ENCODE data around the gene TMEM107. TPM values are rescaled to one million over a fixed set of nuclear protein-coding genes. Genes with fewer than 3 reads are reported as not detected.

TMEM107 gene
- total and polyA plus RNA-seq, 10 of the 15 experiments (the other 5 are each of a cell fraction or from before 2014, with no cell fraction given) = 7.9 to 38.7 (median 22.9) TPM

DNA sequence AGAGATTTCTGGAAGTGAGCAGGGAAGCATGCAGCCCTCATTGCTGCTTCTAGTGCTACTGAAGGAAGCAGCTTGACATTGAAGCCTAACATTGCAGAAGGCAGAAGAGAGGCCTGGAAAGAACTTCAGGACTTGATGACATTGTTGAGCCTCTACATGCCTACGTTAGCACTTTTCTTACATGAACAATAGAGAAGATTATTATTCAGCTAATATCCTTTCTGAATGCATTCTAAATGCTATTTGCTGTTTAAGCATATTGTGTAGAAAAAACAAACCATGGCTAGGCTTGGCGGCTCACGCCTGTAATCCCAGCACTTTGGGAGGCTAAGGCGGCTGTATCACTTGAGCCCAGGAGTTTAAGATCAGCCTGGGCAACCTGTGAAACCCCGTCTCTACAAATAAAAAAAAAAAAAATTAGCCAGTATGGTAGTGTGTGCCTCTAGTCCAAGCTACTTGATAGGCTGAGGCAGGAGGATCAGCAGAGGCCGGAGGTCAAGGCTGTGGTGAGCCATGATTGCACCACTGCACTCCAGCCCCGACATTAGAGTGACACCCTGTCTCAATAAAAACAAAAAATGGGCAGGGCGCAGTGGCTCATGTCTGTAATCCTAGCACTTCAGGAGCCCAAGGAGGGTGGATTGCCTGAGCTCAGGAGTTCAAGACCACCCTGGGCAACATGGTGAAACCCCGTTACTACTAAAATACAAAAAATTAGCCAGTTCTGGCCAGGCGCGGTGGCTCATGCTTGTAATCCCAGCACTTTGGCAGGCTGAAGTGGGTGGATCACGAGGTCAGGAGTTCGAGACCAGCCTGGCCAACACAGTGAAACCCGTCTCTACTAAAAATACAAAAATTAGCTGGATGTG is 36.4 kb upstream of the TMEM107 start (continued):
- TF ChIP-seq WRNIP1 (IDR thresholded peaks at IDR 0.05; ENCODE audit: borderline replicate concordance, low read depth, low read length) (no peak), STAT1 (conservative IDR thresholded peaks at IDR 0.05) (no peak), MTA2 (IDR thresholded peaks at IDR 0.05; ENCODE audit: low read depth) (no peak), NBN (IDR thresholded peaks at IDR 0.05) (no peak)

DNA sequence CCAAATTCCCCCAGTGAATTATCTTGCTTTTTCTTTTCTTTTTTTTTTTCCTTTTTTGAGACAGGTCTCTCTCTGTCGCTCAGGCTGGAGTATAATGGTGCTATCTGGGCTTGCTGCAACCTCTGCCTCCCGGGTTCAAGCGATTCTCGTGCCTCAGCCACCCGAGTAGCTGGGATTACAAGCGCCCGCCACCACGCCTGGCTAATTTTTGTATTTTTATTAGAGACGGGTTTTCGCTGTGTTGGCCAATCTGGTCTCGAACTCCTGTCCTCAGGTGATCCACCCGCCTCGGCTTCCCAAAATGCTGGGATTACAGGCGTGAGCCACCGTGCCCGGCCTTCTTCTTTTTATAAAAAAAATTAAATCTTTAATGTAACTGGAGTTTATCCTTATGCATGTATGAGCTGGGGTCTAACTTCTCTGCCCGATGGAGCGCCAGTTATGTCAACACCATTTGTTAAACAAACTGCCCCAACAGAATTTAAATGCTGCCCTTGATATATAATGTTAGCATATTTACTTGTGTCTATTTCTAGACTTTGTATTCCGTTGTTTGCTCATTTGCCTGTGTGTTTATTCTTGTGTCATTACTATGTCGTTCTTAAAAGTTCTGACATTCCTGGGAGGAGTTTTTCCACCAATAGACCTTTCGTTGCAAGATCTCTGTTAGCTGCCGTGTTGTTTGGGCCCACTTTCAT is 34.7 kb upstream of the TMEM107 start:
- RAD21 ChIA-PET (ENCODE audit: unreplicated experiment) = interaction anchor here (0.7 to 4.0 kb wide), 12 partner anchors 10 to 153 kb away, joined by 3 to 40 read pairs (median 5); partner anchors contain the start of genes BORCS6, CTC1 and PFAS
- SMC1A ChIA-PET (ENCODE audit: uncharacterized antibody, unreplicated experiment) = interaction anchor here (0.9 to 4.7 kb wide), 11 partner anchors 10 to 89 kb away, joined by 3 to 56 read pairs (median 7); partner anchors contain the start of gene SLC25A35
- in situ Hi-C loops (cut with MboI) (no loop called here), intact Hi-C loops (cut with micrococcal nuclease; ENCODE audit: unreplicated experiment) (no loop called here)
- Histone ChIP-seq H3K9ac (ENCODE audit: control insufficient read depth, insufficient read depth, low read length) (peak overlapping the region; percentile 92), H3K9me3 (replicated peaks; ENCODE audit: control insufficient read depth, insufficient read depth, low read length) (no peaks in the 10 kb centered on the region), H3K4me2 (ENCODE audit: control insufficient read depth, insufficient read depth) (peak overlapping the region; percentile 43), H3K4me1 (ENCODE audit: control insufficient read depth, insufficient read depth, low read length) (no peaks in the 10 kb centered on the region), H4K20me1 (ENCODE audit: control insufficient read depth, insufficient read depth) (no peaks in the 10 kb centered on the region), H3K36me3 (ENCODE audit: control insufficient read depth in 2 of 2, insufficient read depth in 2 of 2, low read length in 1 of 2) (peaks cover 5 to 15% of the 10 kb centered on the region in 2 experiments; a peak in 3 of 4 replicates), H3K79me2 (ENCODE audit: control insufficient read depth, insufficient read depth, low read length) (peaks cover 33% of the 10 kb centered on the region), H3K27me3 (replicated peaks in 1 of 2; ENCODE audit: control insufficient read depth in 2 of 2, insufficient read depth in 2 of 2, low read length in 1 of 2) (no peaks in the 10 kb centered on the region), H2AFZ (ENCODE audit: control insufficient read depth, low read depth, low read length) (peak overlapping the region; percentile 38), H3K4me3 (peak overlapping the region; percentile 95; the same call in 1 of the 2 replicates), H3K27ac (ENCODE audit: control insufficient read depth, insufficient read depth) (peak overlapping the region; percentile 83)
- DNase-seq (ENCODE audit: low read depth, low spot score) = no peak
- POLR2A ChIA-PET = interaction anchor here (0.7 to 8.1 kb wide), 16 partner anchors 10 to 686 kb away, joined by 3 to 89 read pairs (median 4); partner anchors contain the start of genes BORCS6, CTC1, PFAS and SLC25A35
- no peak for FAIRE-seq
- WGBS (ENCODE audit: insufficient coverage, insufficient replicate concordance, low lambda C conversion rate, missing lambda C conversion rate) = 3% methylated on average over 22 of the region's 22 CpGs
- ATAC-seq = peak; percentile 45
- TSS peak; percentile 95 for BruUV-seq (replicated peaks)
- CTCF ChIA-PET = interaction anchor here (0.6 to 3.8 kb wide), 10 partner anchors 9 to 151 kb away, joined by 3 to 21 read pairs (median 4); no protein-coding TSS in a partner anchor
- TF ChIP-seq STAT3 (IDR thresholded peaks at IDR 0.05; ENCODE audit: low read depth, low read length) (no peak), MXI1 (IDR thresholded peaks at IDR 0.05; ENCODE audit: low read depth, low read length) (no peak), ETV6 (conservative IDR thresholded peaks at IDR 0.05 in 1 of 2, IDR thresholded peaks at IDR 0.05 in 1 of 2; ENCODE audit: borderline replicate concordance in 1 of 2, low read depth in 1 of 2) (no peak), ATF7 (IDR thresholded peaks at IDR 0.05; ENCODE audit: low read depth) (no peak; the same call in 1 of the 2 replicates), ESRRA (IDR thresholded peaks at IDR 0.05; ENCODE audit: low read length) (no peak), SMAD5 (IDR thresholded peaks at IDR 0.05; ENCODE audit: low read depth) (no peak), CHD4 (IDR thresholded peaks at IDR 0.05) (no peak), DPF2 (IDR thresholded peaks at IDR 0.05) (no peak), YY1 (IDR thresholded peaks at IDR 0.05; ENCODE audit: low read depth, low read length) (no peak), POLR2AphosphoS2 (IDR thresholded peaks at IDR 0.05; ENCODE audit: low read depth, low read length) (no peak), STAT1 (conservative IDR thresholded peaks at IDR 0.05) (no peak), PAX5 (IDR thresholded peaks at IDR 0.05; ENCODE audit: borderline replicate concordance, low read depth, low read length) (0 out of 2 replicates have a peak, but pooled peaks have one; percentile 2)
- TF ChIP-seq, protein P1, sequence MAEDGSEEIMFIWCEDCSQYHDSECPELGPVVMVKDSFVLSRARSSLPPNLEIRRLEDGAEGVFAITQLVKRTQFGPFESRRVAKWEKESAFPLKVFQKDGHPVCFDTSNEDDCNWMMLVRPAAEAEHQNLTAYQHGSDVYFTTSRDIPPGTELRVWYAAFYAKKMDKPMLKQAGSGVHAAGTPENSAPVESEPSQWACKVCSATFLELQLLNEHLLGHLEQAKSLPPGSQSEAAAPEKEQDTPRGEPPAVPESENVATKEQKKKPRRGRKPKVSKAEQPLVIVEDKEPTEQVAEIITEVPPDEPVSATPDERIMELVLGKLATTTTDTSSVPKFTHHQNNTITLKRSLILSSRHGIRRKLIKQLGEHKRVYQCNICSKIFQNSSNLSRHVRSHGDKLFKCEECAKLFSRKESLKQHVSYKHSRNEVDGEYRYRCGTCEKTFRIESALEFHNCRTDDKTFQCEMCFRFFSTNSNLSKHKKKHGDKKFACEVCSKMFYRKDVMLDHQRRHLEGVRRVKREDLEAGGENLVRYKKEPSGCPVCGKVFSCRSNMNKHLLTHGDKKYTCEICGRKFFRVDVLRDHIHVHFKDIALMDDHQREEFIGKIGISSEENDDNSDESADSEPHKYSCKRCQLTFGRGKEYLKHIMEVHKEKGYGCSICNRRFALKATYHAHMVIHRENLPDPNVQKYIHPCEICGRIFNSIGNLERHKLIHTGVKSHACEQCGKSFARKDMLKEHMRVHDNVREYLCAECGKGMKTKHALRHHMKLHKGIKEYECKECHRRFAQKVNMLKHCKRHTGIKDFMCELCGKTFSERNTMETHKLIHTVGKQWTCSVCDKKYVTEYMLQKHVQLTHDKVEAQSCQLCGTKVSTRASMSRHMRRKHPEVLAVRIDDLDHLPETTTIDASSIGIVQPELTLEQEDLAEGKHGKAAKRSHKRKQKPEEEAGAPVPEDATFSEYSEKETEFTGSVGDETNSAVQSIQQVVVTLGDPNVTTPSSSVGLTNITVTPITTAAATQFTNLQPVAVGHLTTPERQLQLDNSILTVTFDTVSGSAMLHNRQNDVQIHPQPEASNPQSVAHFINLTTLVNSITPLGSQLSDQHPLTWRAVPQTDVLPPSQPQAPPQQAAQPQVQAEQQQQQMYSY (CRISPR knock-in tag; IDR thresholded peaks at IDR 0.05) = no peak
